Tibial artery (tissue), 4 donors: ENCODE results near the gene TCFL5.

Experiments
- DNase-seq, 2 donors: peaks; one replicate each; pipeline ENCODE4 v3.0.0-alpha.2; 2019
- H3K27ac ChIP-seq, 2 donors: fragments of 200-600 bp; sonication (generic) in 1 of 2; 1 replicate in 1 of 2; 2 replicates in 1 of 2; pipeline ENCODE4 v1.5.1; 2018 to 2019; ENCODE audit warnings: mild to moderate bottlenecking in 1 of 2
- H3K27me3 ChIP-seq, 2 donors: fragments of 200-600 bp; sonication (generic) in 1 of 2; one replicate each; pipeline versions ENCODE4 v1.5.1 to v1.6.0; 2016 to 2019
- H3K36me3 ChIP-seq, 3 donors: fragments of 200-600 bp; sonication (generic) in 2 of 3; one replicate each; pipeline ENCODE4 v1.5.1; 2016 to 2019; ENCODE audit warnings: mild to moderate bottlenecking in 2 of 3
- H3K4me1 ChIP-seq, 4 donors: fragments of 200-600 bp; sonication (generic) in 2 of 4; 1 replicate in 3 of 4; 2 replicates in 1 of 4; pipeline ENCODE4 v1.5.1; 2016 to 2019
- H3K4me3 ChIP-seq, 2 donors: fragments of 200-600 bp; sonication (generic) in 1 of 2; 1 replicate in 1 of 2; 2 replicates in 1 of 2; pipeline ENCODE4 v1.5.1; 2018 to 2019; ENCODE audit warnings: mild to moderate bottlenecking in 2 of 2
- H3K9me3 ChIP-seq, 3 donors: fragments of 200-600 bp; sonication (generic) in 1 of 3; one replicate each; pipeline ENCODE4 v1.5.1; 2016 to 2019
- intact Hi-C: fragments of 100-400 bp; cut with DNase I; formaldehyde crosslinking; loops from one replicate; pipeline ENCODE4 v1.15.0; 2023; ENCODE audit warnings: low total_unique reads
- TF ChIP-seq, protein P1 (sequence below), 2 experiments: fragments of 200-600 bp in 1 of 2; fragments of 450-650 bp in 1 of 2; IDR thresholded peaks; one replicate each; pipeline ENCODE4 v1.5.1; 2017 to 2019; ENCODE audit warnings: antibody characterized with exemption in 2 of 2, mild to moderate bottlenecking in 1 of 2, moderate library complexity in 1 of 2

TCFL5 gene

DNA sequence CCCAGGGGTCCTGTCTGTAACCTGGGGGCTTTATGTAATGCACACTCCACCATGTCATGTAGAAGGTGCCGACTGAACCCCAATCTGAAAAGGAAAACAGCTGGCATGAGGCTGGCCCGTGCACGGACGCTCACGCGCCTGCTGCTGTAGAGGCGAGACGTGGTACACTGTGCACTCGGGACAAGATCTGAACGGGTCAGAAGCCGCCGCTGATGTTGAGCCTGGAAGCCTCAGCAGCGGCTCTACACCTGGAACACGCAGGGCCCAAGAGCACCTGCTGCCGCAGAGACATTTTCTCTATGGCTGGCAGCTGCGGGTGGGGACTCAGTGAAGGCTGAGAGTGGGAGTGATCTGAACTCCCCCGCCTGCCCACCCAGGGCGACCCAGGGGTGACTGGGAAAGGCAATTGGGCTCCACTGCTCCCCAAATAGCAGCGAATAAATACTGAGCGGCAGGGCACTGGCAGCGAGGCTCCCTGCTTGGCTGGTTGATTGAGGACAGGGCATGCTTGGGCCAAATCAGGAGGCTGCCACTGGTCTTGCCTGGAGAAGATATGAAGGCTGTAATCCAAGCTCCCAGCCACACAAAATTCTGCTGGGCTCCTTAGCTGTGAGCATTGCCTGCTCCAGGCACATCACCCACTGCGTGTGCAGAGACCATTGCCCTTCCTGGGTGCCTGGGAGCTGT is 59.5 kb downstream of the TCFL5 start:
- TF ChIP-seq, protein P1, sequence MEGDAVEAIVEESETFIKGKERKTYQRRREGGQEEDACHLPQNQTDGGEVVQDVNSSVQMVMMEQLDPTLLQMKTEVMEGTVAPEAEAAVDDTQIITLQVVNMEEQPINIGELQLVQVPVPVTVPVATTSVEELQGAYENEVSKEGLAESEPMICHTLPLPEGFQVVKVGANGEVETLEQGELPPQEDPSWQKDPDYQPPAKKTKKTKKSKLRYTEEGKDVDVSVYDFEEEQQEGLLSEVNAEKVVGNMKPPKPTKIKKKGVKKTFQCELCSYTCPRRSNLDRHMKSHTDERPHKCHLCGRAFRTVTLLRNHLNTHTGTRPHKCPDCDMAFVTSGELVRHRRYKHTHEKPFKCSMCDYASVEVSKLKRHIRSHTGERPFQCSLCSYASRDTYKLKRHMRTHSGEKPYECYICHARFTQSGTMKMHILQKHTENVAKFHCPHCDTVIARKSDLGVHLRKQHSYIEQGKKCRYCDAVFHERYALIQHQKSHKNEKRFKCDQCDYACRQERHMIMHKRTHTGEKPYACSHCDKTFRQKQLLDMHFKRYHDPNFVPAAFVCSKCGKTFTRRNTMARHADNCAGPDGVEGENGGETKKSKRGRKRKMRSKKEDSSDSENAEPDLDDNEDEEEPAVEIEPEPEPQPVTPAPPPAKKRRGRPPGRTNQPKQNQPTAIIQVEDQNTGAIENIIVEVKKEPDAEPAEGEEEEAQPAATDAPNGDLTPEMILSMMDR (IDR thresholded peaks at IDR 0.05): no peak
- no peaks in the 10 kb centered on the region for H3K27me3 ChIP-seq
- no peak overlapping the region for H3K27ac ChIP-seq
- peaks cover 0 to 48% (median 24%) of the 10 kb centered on the region in 4 donors for H3K4me1 ChIP-seq
- H3K36me3 ChIP-seq: peaks cover 15 to 45% (median 40%) of the 10 kb centered on the region in 3 donors
- H3K9me3 ChIP-seq: no peaks in the 10 kb centered on the region
- intact Hi-C loops: loop anchor here (10.0 kb wide), 1 partner anchor 63 kb away; the partner anchor contains the start of gene TCFL5
- H3K4me3 ChIP-seq: no peak overlapping the region
- no peak for DNase-seq

DNA sequence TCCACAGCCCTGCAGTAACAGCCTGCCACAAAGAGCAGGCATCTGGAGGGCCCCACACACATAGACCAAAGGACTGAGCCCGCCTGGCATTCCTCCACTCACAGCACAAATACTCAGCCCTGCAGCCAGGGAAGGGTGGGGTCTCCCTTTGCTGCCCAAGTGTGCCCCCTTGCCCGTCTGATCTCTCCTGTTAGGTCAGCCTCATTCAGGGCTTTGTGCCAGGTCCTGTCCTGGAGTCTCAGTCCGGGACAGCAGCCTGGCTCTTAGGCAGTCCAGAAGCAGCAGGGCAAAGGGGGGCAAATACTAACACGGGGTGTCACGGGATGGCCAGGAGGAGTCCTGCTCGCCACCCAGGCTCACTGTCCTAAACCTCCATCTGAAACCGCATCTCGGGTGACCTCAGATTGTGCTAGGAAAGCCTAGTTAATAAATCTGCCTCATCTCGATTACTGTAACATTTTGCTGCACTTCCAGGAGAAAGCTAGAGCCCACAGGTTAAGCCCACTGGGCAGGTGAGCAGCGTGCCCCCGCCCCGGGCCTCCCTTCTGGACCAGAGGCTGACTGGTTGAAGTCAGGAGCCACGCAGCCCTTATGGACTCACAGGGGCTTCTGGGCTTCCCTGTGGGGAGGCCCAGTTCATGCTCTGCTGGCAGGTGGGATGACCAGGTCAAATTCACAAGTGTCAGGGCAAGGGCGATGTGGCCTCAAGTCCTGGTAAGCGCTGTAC is 60.2 kb downstream of the TCFL5 start:
- Histone ChIP-seq H3K4me1 (peaks cover 0 to 44% (median 20%) of the 10 kb centered on the region in 4 donors), H3K27me3 (no peaks in the 10 kb centered on the region), H3K27ac (no peak overlapping the region), H3K36me3 (peaks cover 15 to 38% (median 35%) of the 10 kb centered on the region in 3 donors), H3K4me3 (no peak overlapping the region), H3K9me3 (no peaks in the 10 kb centered on the region)
- intact Hi-C loops: loop anchor here (10.0 kb wide), 1 partner anchor 63 kb away; the partner anchor contains the start of gene TCFL5
- no peak for DNase-seq
- TF ChIP-seq, protein P1 (IDR thresholded peaks at IDR 0.05): no peak

DNA sequence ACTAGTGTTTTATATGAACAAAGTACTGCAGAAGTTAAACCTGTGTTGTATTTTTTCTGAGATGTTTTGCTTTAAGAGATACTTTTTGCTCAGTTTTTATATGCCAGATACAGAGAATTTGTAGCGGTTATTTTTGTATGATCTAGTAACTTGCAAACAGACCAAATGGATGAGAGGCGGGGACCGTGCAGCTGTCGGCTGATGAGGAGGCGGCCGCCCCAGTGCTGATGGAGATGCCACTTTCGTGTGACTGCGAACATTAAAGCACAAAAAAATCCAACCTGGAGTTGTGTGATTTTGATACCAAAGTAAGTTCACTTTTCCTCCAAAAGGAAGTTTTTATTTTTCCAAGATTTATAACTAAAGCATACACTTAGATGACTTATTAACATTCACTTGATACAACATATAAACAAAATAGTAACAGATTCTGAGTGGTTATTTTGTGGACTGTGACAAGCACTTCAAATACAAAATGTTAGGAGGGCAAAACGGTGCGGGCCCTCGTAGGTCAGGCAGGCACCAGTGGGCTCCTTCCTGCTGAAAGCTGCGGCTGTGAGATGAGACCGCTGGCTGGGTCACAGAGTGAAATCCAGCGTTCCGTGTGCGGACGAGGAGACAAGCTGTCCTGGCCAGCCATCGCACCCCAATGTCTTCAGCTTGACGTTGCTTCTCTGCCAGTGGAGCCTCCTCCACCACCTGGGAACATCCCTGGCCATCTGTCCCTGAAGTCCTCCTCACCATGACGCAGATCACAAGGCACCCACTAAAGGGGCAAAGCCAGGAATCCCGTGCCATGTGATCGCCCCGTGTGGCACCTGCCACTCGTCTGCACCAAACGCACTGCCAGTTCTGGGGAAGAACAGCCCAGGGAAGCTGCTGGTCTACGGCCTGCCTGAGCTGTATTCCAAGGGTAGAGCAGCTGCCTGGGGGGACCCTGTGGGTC is 61.0 kb downstream of the TCFL5 start:
- no peaks in the 10 kb centered on the region for H3K27me3 ChIP-seq
- no peak overlapping the region for H3K4me3 ChIP-seq
- H3K9me3 ChIP-seq: no peaks in the 10 kb centered on the region
- H3K27ac ChIP-seq: no peak overlapping the region
- no peak for DNase-seq
- peaks cover 15 to 38% (median 35%) of the 10 kb centered on the region in 3 donors for H3K36me3 ChIP-seq
- TF ChIP-seq, protein P1 (IDR thresholded peaks at IDR 0.05): no peak
- H3K4me1 ChIP-seq: peaks cover 0 to 39% (median 12%) of the 10 kb centered on the region in 4 donors
- intact Hi-C loops: loop anchor here (10.0 kb wide), 1 partner anchor 64 kb away; the partner anchor contains the start of gene TCFL5

DNA sequence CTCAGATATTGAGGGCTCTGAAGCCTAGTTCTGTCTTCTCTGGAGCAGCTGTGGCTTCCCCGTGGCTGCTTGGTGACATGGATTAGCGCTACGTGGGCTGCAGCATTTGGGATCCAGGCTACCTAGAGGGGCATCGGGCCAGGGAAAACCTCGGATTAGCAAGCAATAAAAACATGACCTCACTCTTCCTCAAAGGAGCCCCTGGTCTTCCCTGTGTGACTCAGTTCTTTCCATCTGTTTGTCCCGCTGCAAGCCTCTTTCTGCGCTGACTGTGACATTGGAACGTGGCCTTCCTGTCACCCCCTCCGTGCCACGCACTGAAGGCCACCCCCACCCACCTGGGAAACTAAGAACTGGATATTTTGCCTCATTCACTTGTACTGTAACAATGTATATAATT is 61.7 kb downstream of the TCFL5 start:
- H3K27ac ChIP-seq: no peak overlapping the region
- H3K27me3 ChIP-seq: no peaks in the 10 kb centered on the region
- intact Hi-C loops: loop anchor here (10.0 kb wide), 1 partner anchor 65 kb away; the partner anchor contains the start of gene TCFL5
- TF ChIP-seq, protein P1 (IDR thresholded peaks at IDR 0.05): no peak
- no peak for DNase-seq
- peaks cover 15 to 38% (median 35%) of the 10 kb centered on the region in 3 donors for H3K36me3 ChIP-seq
- H3K4me3 ChIP-seq: no peak overlapping the region
- H3K4me1 ChIP-seq: peaks cover 0 to 39% (median 12%) of the 10 kb centered on the region in 4 donors
- no peaks in the 10 kb centered on the region for H3K9me3 ChIP-seq

DNA sequence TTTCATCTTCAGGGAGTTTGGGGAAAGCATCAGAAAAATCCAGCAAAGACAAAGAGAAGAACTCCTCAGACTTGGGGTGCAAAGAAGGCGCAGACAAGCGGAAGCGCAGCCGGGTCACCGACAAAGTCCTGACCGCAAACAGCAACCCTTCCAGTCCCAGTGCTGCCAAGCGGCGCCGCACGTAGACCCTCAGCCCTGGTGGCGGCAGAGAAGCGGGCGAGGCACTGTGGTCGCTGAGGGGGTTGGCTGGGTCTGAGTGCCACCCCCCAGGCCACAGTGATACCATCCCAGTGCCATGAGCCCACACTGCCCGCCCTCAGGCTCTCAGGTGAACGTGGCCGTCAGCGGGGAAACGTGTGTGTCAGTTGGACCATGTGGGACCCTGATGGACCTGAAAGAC is 62.2 kb downstream of the TCFL5 start:
- H3K27me3 ChIP-seq: no peaks in the 10 kb centered on the region
- no peak overlapping the region for H3K4me3 ChIP-seq
- intact Hi-C loops: no loop called here
- H3K27ac ChIP-seq: no peak overlapping the region
- H3K36me3 ChIP-seq: peaks cover 15 to 38% (median 35%) of the 10 kb centered on the region in 3 donors
- H3K4me1 ChIP-seq: peaks cover 0 to 43% (median 13%) of the 10 kb centered on the region in 4 donors
- DNase-seq: no peak
- TF ChIP-seq, protein P1 (IDR thresholded peaks at IDR 0.05): no peak
- no peaks in the 10 kb centered on the region for H3K9me3 ChIP-seq
